PC-9 (cell line): ENCODE measurements around the gene FAM171A1. TPM values are rescaled to one million over a fixed set of nuclear protein-coding genes. Genes with fewer than 3 reads are reported as not detected.

Experiments used
- BruUV-seq: library from RNA; stranded (reverse); fragments of 400-500 nt; replicated peaks from 2 replicates; lab custom pipeline; 2021; lab: Mats Ljungman, UMichigan
- CTCF ChIA-PET: fragments of 300-600 bp; sonication (Branson Sonifier 250); formaldehyde crosslinking; loops from one replicate; lab custom pipeline; 2022; ENCODE audit warnings: antibody characterized with exemption; lab: Charles Lee
- POLR2A ChIA-PET: fragments of 300-600 bp; sonication (Branson Sonifier 250); formaldehyde crosslinking; loops from one replicate; lab custom pipeline; 2022; ENCODE audit warnings: antibody characterized with exemption; ENCODE audit not compliant: unreplicated experiment; lab: Charles Lee
- DNase-seq, 2 experiments: peaks; one replicate each; pipeline versions ENCODE4 v3.0.0 to v3.0.0-alpha.2; 2015 to 2022; ENCODE audit warnings: mixed read lengths in 1 of 2
- H2AFZ ChIP-seq: fragments of 200-600 bp; sonication (generic); 2 replicates; pipeline ENCODE4 v1.8.1; 2017; ENCODE audit warnings: antibody characterized with exemption
- H3F3A ChIP-seq: fragments of 200-600 bp; sonication (generic); 2 replicates; pipeline ENCODE4 v1.8.1; 2017; ENCODE audit warnings: antibody characterized with exemption, mild to moderate bottlenecking, low read depth; ENCODE audit not compliant: insufficient read depth
- H3K27ac ChIP-seq: fragments of 200-600 bp; sonication (generic); 2 replicates; pipeline ENCODE4 v1.6.1; 2016; ENCODE audit warnings: mixed run types
- H3K27me3 ChIP-seq: fragments of 200-600 bp; sonication (generic); 2 replicates; pipeline ENCODE4 v1.6.1; 2016; ENCODE audit warnings: low read depth, mixed run types; ENCODE audit not compliant: insufficient read depth
- H3K36me3 ChIP-seq: fragments of 200-600 bp; sonication (generic); 2 replicates; pipeline ENCODE4 v1.6.1; 2016; ENCODE audit warnings: low read depth, mixed run types
- H3K4me1 ChIP-seq: fragments of 200-600 bp; sonication (generic); replicated peaks from 2 replicates; pipeline ENCODE4 v1.6.1; 2016; ENCODE audit warnings: mixed run types; ENCODE audit not compliant: insufficient read depth
- H3K4me2 ChIP-seq: fragments of 200-600 bp; sonication (generic); 2 replicates; pipeline ENCODE4 v1.6.1; 2017; ENCODE audit warnings: mixed run types
- H3K4me3 ChIP-seq: fragments of 200-600 bp; sonication (generic); 2 replicates; pipeline ENCODE4 v1.6.1; 2016; ENCODE audit warnings: mixed run types
- H3K79me2 ChIP-seq: fragments of 200-600 bp; sonication (generic); 2 replicates; pipeline ENCODE4 v1.6.1; 2017; ENCODE audit warnings: low read depth, mixed run types
- H3K9me2 ChIP-seq: fragments of 200-600 bp; sonication (generic); 2 replicates; pipeline ENCODE4 v1.8.1; 2017; ENCODE audit warnings: mild to moderate bottlenecking; ENCODE audit not compliant: insufficient read depth
- H3K9me3 ChIP-seq: fragments of 200-600 bp; sonication (generic); 2 replicates; pipeline ENCODE4 v1.8.1; 2016; ENCODE audit warnings: low read depth; ENCODE audit not compliant: insufficient read depth
- H4K20me1 ChIP-seq: fragments of 200-600 bp; sonication (generic); 2 replicates; pipeline ENCODE4 v1.8.1; 2017; ENCODE audit not compliant: insufficient read depth
- CTCF ChIP-seq: fragments of 200-600 bp; sonication (generic); conservative IDR thresholded peaks from 2 replicates; pipeline ENCODE4 v1.6.1; 2017; ENCODE audit warnings: mixed run types, antibody characterized with exemption, mild to moderate bottlenecking, moderate library complexity
- EZH2 ChIP-seq: fragments of 200-600 bp; sonication (generic); IDR thresholded peaks from 2 replicates; pipeline ENCODE4 v1.8.0; 2017; ENCODE audit warnings: antibody characterized with exemption, low read depth
- intact Hi-C: fragments of 100-400 bp; cut with micrococcal nuclease; formaldehyde crosslinking; loops from one replicate; pipeline ENCODE4 v1.10.0; 2022; ENCODE audit not compliant: unreplicated experiment
- total RNA-seq: library from RNA; stranded (reverse); gene quantifications from 2 replicates; pipeline ENCODE4 v1.2.3, GENCODE V29; 2021

FAM171A1 gene
- total RNA-seq, 1 experiment from 2014 or later = 3.0 TPM

- Histone ChIP-seq H3K27me3 (peaks cover 53% of the 10 kb centered on the region), H3K79me2 (no peaks in the 10 kb centered on the region), H3K36me3 (no peaks in the 10 kb centered on the region), H2AFZ (no peak overlapping the region), H3F3A (no peaks in the 10 kb centered on the region), H3K9me2 (no peaks in the 10 kb centered on the region), H3K27ac (no peak overlapping the region), H3K4me2 (no peak overlapping the region), H3K4me1 (no peaks in the 10 kb centered on the region), H3K9me3 (no peaks in the 10 kb centered on the region), H3K4me3 (no peak overlapping the region), H4K20me1 (no peaks in the 10 kb centered on the region)
- intact Hi-C loops = no loop called here
- no peak for DNase-seq
- TF ChIP-seq EZH2 = no peak
- no peak for TF ChIP-seq CTCF
- no TSS peak for BruUV-seq
- POLR2A ChIA-PET = no interaction called here
- CTCF ChIA-PET = interaction anchor here (0.6 kb wide), 1 partner anchor 14 kb away, joined by 3 read pairs; no protein-coding TSS in a partner anchor
Measured at GRCh38 chr10:15310776-15311568, 60.1 kb downstream of the FAM171A1 start.

GRCh38 chr10:15309221-15309620, 61.9 kb downstream of the FAM171A1 start:
- no peak overlapping the region for H3K4me3 ChIP-seq
- H2AFZ ChIP-seq = no peak overlapping the region
- no peak overlapping the region for H3K27ac ChIP-seq
- H3K9me2 ChIP-seq = no peaks in the 10 kb centered on the region
- ChIA-PET POLR2A (no interaction called here), CTCF (no interaction called here)
- H3K79me2 ChIP-seq = no peaks in the 10 kb centered on the region
- no peaks in the 10 kb centered on the region for H3K36me3 ChIP-seq
- H4K20me1 ChIP-seq = no peaks in the 10 kb centered on the region
- BruUV-seq = no TSS peak
- H3K27me3 ChIP-seq = peaks cover 61% of the 10 kb centered on the region
- H3K9me3 ChIP-seq = no peaks in the 10 kb centered on the region
- intact Hi-C loops = no loop called here
- no peaks in the 10 kb centered on the region for H3F3A ChIP-seq
- no peak for DNase-seq
- no peaks in the 10 kb centered on the region for H3K4me1 ChIP-seq
- no peak for TF ChIP-seq EZH2
- no peak for TF ChIP-seq CTCF
- H3K4me2 ChIP-seq = no peak overlapping the region

- intact Hi-C loops = no loop called here
- no TSS peak for BruUV-seq
- Histone ChIP-seq H3K9me2 (no peaks in the 10 kb centered on the region), H3K4me3 (no peak overlapping the region), H2AFZ (no peak overlapping the region), H3K36me3 (no peaks in the 10 kb centered on the region), H3K27ac (no peak overlapping the region), H3K27me3 (peaks cover 66% of the 10 kb centered on the region), H3K9me3 (no peaks in the 10 kb centered on the region), H3K79me2 (no peaks in the 10 kb centered on the region), H4K20me1 (no peaks in the 10 kb centered on the region), H3F3A (no peaks in the 10 kb centered on the region), H3K4me1 (no peaks in the 10 kb centered on the region), H3K4me2 (no peak overlapping the region)
- POLR2A ChIA-PET = no interaction called here
- CTCF ChIA-PET = no interaction called here
- no peak for DNase-seq
- no peak for TF ChIP-seq EZH2
- TF ChIP-seq CTCF = no peak
Measured at GRCh38 chr10:15306735-15307280, 64.3 kb downstream of the FAM171A1 start.
